Amniotic epithelial cell (primary cell): Measurements from ENCODE around the gene ANO4.

Experiments used
- DNase-seq: peaks from one replicate; pipeline ENCODE4 v3.0.0-alpha.2; 2010; ENCODE audit warnings: low read depth

Gene ANO4

DNA sequence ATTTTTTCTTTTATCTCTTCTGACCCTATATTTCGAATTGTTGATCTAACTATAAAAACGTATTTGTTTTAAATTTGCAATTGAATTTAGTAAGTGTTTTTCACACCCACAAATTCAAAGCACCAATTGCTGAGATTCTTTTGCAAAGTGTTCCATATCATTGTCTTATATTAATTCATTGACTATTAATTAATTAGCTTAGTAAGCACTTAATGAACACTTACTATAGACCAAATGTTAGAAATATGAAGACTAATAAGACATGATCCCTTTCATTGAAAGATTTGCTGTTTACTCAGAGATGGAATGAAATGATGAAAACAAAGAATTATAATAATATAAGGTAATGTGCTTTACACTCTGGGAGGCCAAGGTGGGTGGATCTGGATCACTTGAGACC is 14.2 kb downstream of the ANO4 start:
- no peak for DNase-seq

- peak; percentile 28 for DNase-seq
These were observed 25.7 kb downstream of the ANO4 start for GRCh38 chr12:100820314-100820713.

DNA sequence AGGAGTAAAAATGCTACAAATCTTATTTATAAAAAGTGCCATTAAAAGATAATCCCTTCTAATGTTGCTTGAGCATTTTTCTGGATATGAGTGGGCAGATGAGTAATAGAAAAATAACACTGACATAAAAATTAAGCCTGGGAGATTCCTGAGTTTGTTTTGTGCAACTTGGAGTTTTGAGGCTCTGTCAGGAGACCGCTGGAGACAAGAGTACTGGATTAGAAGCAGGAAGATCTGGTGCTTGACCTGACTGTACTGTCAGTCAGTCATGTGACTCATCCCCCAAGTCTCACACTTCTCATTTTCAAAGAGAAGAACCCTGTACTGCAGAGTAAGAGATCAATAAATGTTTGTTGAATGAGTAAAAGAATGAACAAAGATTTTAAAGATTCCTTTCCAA is 29.4 kb downstream of the ANO4 start:
- DNase-seq = peak; percentile 3

- DNase-seq = no peak
These were observed 29.9 kb downstream of the ANO4 start for GRCh38 chr12:100824476-100824875.

DNA sequence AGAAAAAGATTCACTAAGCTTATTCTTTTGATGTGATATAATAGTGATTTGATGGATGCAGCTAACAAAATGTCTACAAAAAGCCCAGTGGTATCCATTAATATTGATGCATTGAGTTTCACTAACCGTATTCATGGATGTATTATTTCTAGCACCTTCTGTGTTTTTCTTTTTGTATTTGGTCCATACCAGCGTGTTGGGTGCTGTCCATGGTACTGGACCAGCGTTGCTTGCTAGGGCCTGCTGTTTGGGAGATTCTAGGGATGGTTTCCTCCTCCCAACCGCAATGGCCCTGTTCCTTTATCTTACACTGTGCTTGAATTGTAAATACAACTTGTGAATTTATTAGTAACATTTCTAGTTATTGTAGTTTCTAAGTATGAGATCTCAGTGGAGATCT is 31.7 kb downstream of the ANO4 start:
- peak; percentile 13 for DNase-seq

GRCh38 chr12:100827901-100828520 is 33.4 kb downstream of the ANO4 start:
- DNase-seq = no peak

DNA sequence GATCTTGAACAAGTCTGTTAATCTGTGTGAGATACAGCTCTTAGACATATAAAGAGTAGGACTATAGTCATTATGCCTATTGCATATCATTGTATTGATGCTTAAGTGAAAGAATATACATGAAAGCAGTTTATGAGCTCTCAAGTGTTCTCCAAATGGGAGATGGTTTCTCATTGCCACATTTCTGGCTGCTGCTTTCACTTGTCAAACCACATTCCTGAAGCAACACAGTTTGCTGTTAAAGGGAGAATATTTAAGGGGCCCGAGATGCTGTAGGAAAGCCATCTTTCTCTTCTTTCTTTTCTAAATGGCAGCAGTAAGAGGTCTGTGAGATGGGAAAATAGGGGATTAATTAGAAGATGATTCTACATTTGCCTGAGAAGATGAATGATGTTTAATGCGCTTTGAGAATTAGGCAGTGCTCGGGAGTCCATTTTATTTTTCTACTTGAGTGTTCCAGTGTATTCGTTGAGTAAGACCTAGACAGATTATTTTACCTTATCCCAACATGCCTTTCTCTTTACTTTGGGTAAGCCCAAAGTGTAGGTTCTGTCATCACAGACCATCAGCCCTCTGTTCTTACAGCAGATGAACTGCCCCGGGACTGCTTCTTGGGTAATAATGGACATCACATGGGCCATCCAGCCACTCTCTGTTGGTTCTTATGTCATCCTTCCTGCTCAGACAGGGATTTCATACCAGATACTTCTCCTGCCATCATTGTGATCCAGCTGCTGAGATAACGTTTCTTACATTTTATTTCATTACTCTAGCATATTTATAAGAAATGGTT is 35.6 kb downstream of the ANO4 start:
- no peak for DNase-seq

DNA sequence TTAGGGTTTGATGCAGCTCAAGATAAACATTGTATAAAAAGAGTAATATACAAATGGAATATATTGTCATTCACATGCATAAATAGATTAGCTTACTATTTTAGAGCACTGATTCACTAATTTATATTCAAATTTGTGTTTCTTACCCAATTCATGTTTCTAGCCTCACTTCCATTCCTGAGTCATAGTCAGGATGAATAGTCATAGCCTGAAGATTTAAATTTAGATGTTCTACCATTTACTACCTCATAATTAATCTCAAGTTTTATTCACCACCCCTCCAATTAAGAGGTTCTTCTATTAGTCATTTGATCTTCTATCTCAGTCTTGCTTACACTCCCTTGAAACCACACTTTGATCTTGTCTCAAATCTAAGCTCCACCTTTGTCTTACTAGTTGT is 38.7 kb downstream of the ANO4 start:
- DNase-seq = no peak

GRCh38 chr12:100840748-100841147 is 46.2 kb downstream of the ANO4 start:
- no peak for DNase-seq

DNA sequence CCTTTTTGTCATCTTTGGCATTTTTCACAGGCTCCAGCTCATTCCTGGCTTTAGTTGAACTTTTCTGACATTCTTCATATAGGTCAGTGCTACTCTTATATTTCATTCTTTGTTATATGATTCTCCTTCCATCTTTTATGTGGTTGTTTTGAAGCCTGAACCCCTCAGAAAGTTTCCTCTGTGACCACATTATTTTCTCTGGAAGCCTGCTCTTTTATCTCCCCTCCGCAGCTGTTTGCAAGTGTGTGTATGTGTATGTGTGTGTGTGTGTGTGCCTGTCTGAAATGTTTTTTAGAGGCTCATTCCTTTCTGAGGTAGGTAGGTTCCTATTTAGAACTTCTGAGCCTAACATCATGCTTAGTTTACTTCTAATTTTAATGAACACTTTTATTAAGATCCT is 47.6 kb downstream of the ANO4 start:
- DNase-seq = no peak

DNA sequence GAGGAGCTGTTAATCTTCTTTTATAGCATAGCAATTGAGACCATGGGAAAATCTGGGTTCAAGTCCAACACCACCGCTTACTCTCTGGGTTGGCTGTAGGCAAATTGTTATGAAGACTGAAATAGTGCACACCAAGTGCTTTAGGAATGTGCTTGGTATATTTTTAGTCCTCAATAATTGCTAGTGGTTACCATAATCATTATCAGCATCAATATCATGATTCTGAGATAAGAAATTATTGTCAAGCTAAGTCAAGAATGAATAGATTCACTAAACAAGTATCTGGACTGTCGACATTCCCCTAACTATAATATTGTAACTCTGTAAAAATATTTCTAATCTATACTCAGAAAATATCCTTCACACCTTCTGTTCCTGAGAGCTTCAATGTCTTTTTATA is 48.5 kb downstream of the ANO4 start:
- DNase-seq = no peak

- no peak for DNase-seq
These were observed 50.5 kb downstream of the ANO4 start for GRCh38 chr12:100845095-100845494.

- no peak for DNase-seq
These were observed 57.1 kb downstream of the ANO4 start for GRCh38 chr12:100851637-100852036.

- no peak for DNase-seq
These were observed 62.8 kb downstream of the ANO4 start for GRCh38 chr12:100857418-100857817.

GRCh38 chr12:100857971-100858370 is 63.4 kb downstream of the ANO4 start:
- DNase-seq = no peak

- no peak for DNase-seq
These were observed 64.1 kb downstream of the ANO4 start for GRCh38 chr12:100858656-100859055.

DNA sequence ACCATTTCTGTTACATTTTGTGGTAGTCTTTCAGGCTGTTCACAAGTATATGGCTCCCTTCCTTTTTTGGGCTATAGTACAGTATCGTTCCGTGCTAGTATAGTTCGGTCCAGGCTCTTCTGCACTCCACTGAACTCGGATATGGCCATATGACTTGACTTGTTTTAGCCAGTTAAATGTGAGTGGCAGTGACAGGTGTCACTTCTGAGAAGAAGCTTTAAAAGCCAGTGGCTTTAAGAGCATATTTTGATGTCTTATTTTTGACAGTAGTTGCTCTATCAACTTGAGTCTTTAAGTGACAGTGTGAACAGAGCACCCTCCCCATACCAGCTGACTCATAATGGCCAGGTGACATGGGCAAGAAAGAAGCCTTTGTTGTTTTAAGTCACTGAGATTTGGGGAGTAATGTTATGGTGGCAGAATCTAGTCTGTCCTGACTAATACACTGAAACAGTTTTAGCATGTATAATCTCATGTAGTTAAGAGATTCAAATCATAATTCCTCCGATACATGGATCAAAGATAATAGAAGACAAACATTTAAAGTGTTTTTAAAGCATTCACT is 64.6 kb downstream of the ANO4 start:
- no peak for DNase-seq

DNA sequence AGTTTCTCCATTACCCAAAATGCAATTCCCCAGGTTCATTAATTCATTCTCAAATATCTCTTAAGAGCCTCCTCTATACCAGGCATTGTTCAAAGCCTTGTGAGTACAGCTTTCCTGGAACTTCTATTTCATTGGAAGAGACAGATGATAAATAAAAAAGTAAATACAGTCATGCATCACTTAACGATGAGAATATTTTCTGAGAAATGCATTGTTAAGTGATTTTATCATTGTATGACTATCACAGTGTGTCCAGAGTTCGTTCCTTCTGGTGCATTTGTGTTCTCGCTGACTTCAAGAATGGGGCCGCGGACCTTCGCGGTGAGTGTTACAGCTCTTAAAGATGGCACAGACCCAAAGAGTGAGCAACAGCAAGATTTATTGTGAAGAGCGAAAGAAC is 66.0 kb downstream of the ANO4 start:
- DNase-seq = no peak

- DNase-seq = no peak
These were observed 68.1 kb downstream of the ANO4 start for GRCh38 chr12:100862676-100863075.

DNA sequence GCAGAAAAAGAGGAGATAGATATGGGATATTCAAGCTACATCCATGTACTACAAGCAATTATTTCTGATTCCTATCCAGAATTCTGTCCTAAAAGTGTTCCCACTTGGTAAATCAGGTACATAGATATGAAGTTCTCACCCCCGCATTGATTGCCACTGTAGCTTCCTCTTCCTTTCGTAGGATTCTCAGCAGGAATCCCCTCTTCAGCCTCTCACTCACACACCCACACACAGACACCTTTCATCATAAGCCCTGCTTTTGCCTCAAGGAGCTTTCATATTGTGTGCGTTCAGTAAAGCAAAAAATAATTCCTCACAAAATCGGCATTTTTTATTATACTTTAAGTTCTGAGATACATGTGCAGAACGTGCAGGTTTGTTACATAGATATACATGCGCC is 69.8 kb downstream of the ANO4 start:
- no peak for DNase-seq

DNA sequence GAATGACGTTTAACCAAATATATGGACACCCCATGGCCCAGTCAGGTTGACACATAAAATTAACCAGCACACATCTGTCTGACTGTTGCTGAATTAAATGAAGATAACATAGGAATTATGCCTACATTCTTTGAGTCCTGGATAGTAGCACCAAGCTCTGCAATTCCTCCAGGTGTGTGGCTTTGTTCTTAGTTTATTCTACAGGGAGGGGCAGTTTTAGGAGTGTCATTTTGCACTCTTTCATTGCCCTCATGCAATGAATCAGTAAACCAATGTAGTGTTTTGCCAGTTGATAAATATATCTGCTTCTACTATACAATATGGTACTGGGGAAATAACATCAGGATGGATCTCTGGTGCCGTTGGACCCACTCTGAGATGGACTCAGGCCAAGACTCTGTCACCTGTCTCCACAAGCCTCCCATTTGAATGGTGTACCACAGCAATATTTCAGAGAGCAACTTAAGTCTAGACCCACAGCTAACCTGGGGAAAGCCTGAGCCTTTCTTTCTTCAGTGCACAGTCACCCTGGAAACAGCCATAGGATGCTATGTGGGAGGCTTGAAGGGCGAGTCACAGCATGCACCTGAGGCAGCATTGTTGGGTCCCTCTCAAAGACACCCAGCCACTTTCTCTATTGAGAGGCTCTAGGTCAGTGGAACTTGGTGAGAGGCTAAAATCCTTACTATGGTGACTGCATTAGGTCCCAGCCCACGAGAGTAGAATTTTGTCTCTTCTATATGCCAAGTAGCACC is 73.2 kb downstream of the ANO4 start:
- DNase-seq = no peak

GRCh38 chr12:100868487-100868886 is 73.9 kb downstream of the ANO4 start:
- no peak for DNase-seq

GRCh38 chr12:100871195-100871734 is 76.7 kb downstream of the ANO4 start:
- no peak for DNase-seq
